GM23338 (cell line): ENCODE measurements around the gene AKAP10. TPM values are rescaled to one million over a fixed set of nuclear protein-coding genes. Genes with fewer than 3 reads are reported as not detected.
"Not testable (repeated sequence)": the region's sequence is repeated elsewhere in the genome, so short reads cannot be mapped to it uniquely, and the experiment has no call there.

Experiments used
- ATAC-seq: fragments of 200-7000 bp; cut with Tn5 transposase; 3 replicates; pipeline ENCODE4 v1.9.1; 2020
- DNase-seq: peaks from one replicate; pipeline ENCODE4 v3.0.0-alpha.2; 2015; ENCODE audit warnings: low spot score
- H2AFZ ChIP-seq: fragments of 200-600 bp; sonication (generic); 2 replicates; pipeline ENCODE4 v1.8.0; 2016; ENCODE audit warnings: antibody characterized with exemption, mild to moderate bottlenecking, moderate library complexity
- H3F3A ChIP-seq: fragments of 200-600 bp; sonication (generic); replicated peaks from 2 replicates; pipeline ENCODE4 v1.8.0; 2017; ENCODE audit warnings: antibody characterized with exemption, mixed run types, low read depth
- H3K27ac ChIP-seq: fragments of 200-600 bp; sonication (generic); 2 replicates; pipeline ENCODE4 v1.6.1; 2016; ENCODE audit warnings: low read depth
- H3K27me3 ChIP-seq: fragments of 200-600 bp; sonication (generic); 2 replicates; pipeline ENCODE4 v1.8.0; 2016; ENCODE audit warnings: mild to moderate bottlenecking, mixed run types, moderate library complexity; ENCODE audit not compliant: insufficient read depth
- H3K36me3 ChIP-seq: fragments of 200-600 bp; sonication (generic); 2 replicates; pipeline ENCODE4 v1.8.0; 2016; ENCODE audit warnings: mild to moderate bottlenecking; ENCODE audit not compliant: insufficient read depth
- H3K4me1 ChIP-seq: fragments of 200-600 bp; sonication (generic); 2 replicates; pipeline ENCODE4 v1.8.0; 2016; ENCODE audit warnings: mild to moderate bottlenecking, moderate library complexity; ENCODE audit not compliant: insufficient read depth
- H3K4me2 ChIP-seq: fragments of 200-600 bp; sonication (generic); 2 replicates; pipeline ENCODE4 v1.7.1; 2017; ENCODE audit warnings: mixed run types
- H3K4me3 ChIP-seq: fragments of 200-600 bp; sonication (generic); 2 replicates; pipeline ENCODE4 v1.6.1; 2016; ENCODE audit warnings: mixed run types
- H3K79me2 ChIP-seq: fragments of 200-600 bp; sonication (generic); replicated peaks from 2 replicates; pipeline ENCODE4 v1.8.0; 2017; ENCODE audit warnings: mild to moderate bottlenecking; ENCODE audit not compliant: insufficient read depth
- H3K9me2 ChIP-seq: fragments of 200-600 bp; sonication (generic); 2 replicates; pipeline ENCODE4 v1.8.0; 2017; ENCODE audit not compliant: insufficient read depth
- H4K20me1 ChIP-seq: fragments of 200-600 bp; sonication (generic); replicated peaks from 2 replicates; pipeline ENCODE4 v1.8.0; 2017; ENCODE audit warnings: mild to moderate bottlenecking; ENCODE audit not compliant: insufficient read depth
- H3K27ac Mint-ChIP-seq: 2 replicates; pipeline ENCODE4 v1.8.0; 2020; ENCODE audit warnings: inconsistent platforms, mild to moderate bottlenecking, moderate library complexity, mixed read lengths
- H3K27me3 Mint-ChIP-seq: 3 replicates; pipeline ENCODE4 v1.8.0; 2022; ENCODE audit warnings: low read depth, mild to moderate bottlenecking, moderate library complexity, mixed read lengths, inconsistent platforms; ENCODE audit not compliant: insufficient read depth, poor library complexity
- H3K36me3 Mint-ChIP-seq: 3 replicates; pipeline ENCODE4 v1.8.0; 2021; ENCODE audit warnings: low read depth, mild to moderate bottlenecking, inconsistent platforms, moderate library complexity, mixed read lengths
- H3K4me1 Mint-ChIP-seq: 3 replicates; pipeline ENCODE4 v1.8.0; 2020; ENCODE audit warnings: mild to moderate bottlenecking, inconsistent platforms, mixed read lengths
- H3K4me3 Mint-ChIP-seq: 3 replicates; pipeline ENCODE4 v1.8.0; 2021; ENCODE audit warnings: moderate library complexity, mild to moderate bottlenecking, inconsistent platforms, mixed read lengths
- H3K9me3 Mint-ChIP-seq: 3 replicates; pipeline ENCODE4 v1.8.0; 2020; ENCODE audit warnings: moderate library complexity, mild to moderate bottlenecking, inconsistent platforms, mixed read lengths
- CREB1 ChIP-seq: fragments of 250-450 bp; sonication (Bioruptor Pico); IDR thresholded peaks from 2 replicates; pipeline ENCODE4 v1.5.0; 2020; ENCODE audit warnings: low read depth, mild to moderate bottlenecking, moderate library complexity
- POLR2AphosphoS5 ChIP-seq: IDR thresholded peaks from 2 replicates; pipeline ENCODE4 v1.6.1; 2016; ENCODE audit warnings: antibody characterized with exemption, low read depth
- ZNF331 ChIP-seq: fragments of 250-450 bp; sonication (Bioruptor Pico); IDR thresholded peaks from 2 replicates; pipeline ENCODE4 v1.5.0; 2020; ENCODE audit warnings: low read depth, mild to moderate bottlenecking, moderate library complexity
- polyA plus RNA-seq: library from polyadenylated mRNA; unstranded; fragments of >200 nt; fragmentation: Nextera tagmentation; extraction: Ambion mirVana; gene quantifications from 2 replicates; pipeline ENCODE4 v1.2.1, GENCODE V29; 2016
- total RNA-seq: library from RNA; depleted of rRNA; stranded (reverse); fragments of >200 nt; shearing (Covaris generic); gene quantifications from 2 replicates; pipeline ENCODE4 v1.2.3, GENCODE V29; 2014
- TF ChIP-seq, protein P1 (sequence below), 2 experiments: fragments of 200-600 bp in 1 of 2; sonication (generic) in 1 of 2; conservative IDR thresholded peaks; 2 replicates each; pipeline versions ENCODE4 v1.5.1 to v1.6.1; 2016 to 2017; ENCODE audit warnings: antibody characterized with exemption in 2 of 2, low read depth in 2 of 2, mild to moderate bottlenecking in 2 of 2, moderate library complexity in 1 of 2

The AKAP10 gene
- total and polyA plus RNA-seq, 2 experiments from 2014 or later, result 16.7 to 25.9 TPM

GRCh38 chr17:19867329-19868078 is 110.1 kb downstream of the AKAP10 start, which contains the start of gene ULK2 (continued):
- TF ChIP-seq, protein P1, sequence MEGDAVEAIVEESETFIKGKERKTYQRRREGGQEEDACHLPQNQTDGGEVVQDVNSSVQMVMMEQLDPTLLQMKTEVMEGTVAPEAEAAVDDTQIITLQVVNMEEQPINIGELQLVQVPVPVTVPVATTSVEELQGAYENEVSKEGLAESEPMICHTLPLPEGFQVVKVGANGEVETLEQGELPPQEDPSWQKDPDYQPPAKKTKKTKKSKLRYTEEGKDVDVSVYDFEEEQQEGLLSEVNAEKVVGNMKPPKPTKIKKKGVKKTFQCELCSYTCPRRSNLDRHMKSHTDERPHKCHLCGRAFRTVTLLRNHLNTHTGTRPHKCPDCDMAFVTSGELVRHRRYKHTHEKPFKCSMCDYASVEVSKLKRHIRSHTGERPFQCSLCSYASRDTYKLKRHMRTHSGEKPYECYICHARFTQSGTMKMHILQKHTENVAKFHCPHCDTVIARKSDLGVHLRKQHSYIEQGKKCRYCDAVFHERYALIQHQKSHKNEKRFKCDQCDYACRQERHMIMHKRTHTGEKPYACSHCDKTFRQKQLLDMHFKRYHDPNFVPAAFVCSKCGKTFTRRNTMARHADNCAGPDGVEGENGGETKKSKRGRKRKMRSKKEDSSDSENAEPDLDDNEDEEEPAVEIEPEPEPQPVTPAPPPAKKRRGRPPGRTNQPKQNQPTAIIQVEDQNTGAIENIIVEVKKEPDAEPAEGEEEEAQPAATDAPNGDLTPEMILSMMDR (conservative IDR thresholded peaks at IDR 0.05; ENCODE audit: low read depth in 2 of 2), result 0 out of 4 replicates have a peak, but pooled peaks of 1 of the 2 experiments have one; percentile 1

- DNase-seq (peak; percentile 85), ATAC-seq (peak; percentile 83)
- H3K4me3 Mint-ChIP-seq, result peak overlapping the region; percentile 85
- peak overlapping the region; percentile 99 for H2AFZ ChIP-seq
- no peaks in the 10 kb centered on the region; the same call in 1 of the 2 replicates for H4K20me1 ChIP-seq
- H3K4me1 ChIP-seq, result peaks cover 8% of the 10 kb centered on the region; the same call in 1 of the 2 replicates
- peaks cover 33% of the 10 kb centered on the region for H3K27me3 ChIP-seq
- H3K27ac Mint-ChIP-seq, result no peak overlapping the region
- TF ChIP-seq ZNF331 (CRISPR knock-in tag) (no peak), POLR2AphosphoS5 (peak; percentile 52; the same call in 1 of the 2 replicates)
- TF ChIP-seq, protein P1 (conservative IDR thresholded peaks at IDR 0.05; ENCODE audit: low read depth in 2 of 2), result peak; percentile 26 to 29; a peak in 2 of 4 replicates
- H3K4me3 ChIP-seq, result peak overlapping the region; percentile 79
- H3K27ac ChIP-seq, result no peak overlapping the region
- H3K36me3 ChIP-seq, result no peaks in the 10 kb centered on the region
- H3K4me1 Mint-ChIP-seq, result peaks cover 3% of the 10 kb centered on the region; the same call in 1 of the 3 replicates
- peak overlapping the region; percentile 92 for H3K4me2 ChIP-seq
- no peaks in the 10 kb centered on the region; the same call in 2 of the 3 replicates for H3K36me3 Mint-ChIP-seq
- no peaks in the 10 kb centered on the region for H3K79me2 ChIP-seq
- peaks cover 32% of the 10 kb centered on the region for H3K27me3 Mint-ChIP-seq
- no peaks in the 10 kb centered on the region for H3F3A ChIP-seq
- no peaks in the 10 kb centered on the region for H3K9me2 ChIP-seq
- H3K9me3 Mint-ChIP-seq, result no peaks in the 10 kb centered on the region
Observed at GRCh38 chr17:19867079-19867328, 110.6 kb downstream of the AKAP10 start.

- DNase-seq (no peak), ATAC-seq (no peak)
- Mint-ChIP-seq H3K27me3 (peaks cover 27% of the 10 kb centered on the region), H3K4me1 (peaks cover 3% of the 10 kb centered on the region; the same call in 1 of the 3 replicates), H3K4me3 (no peak overlapping the region), H3K36me3 (no peaks in the 10 kb centered on the region; the same call in 2 of the 3 replicates), H3K9me3 (no peaks in the 10 kb centered on the region), H3K27ac (no peak overlapping the region)
- TF ChIP-seq, protein P1 (conservative IDR thresholded peaks at IDR 0.05; ENCODE audit: low read depth in 2 of 2), result no peak
- TF ChIP-seq CREB1 (CRISPR knock-in tag), result no peak
- Histone ChIP-seq H3K36me3 (no peaks in the 10 kb centered on the region), H3K9me2 (no peaks in the 10 kb centered on the region), H3F3A (no peaks in the 10 kb centered on the region), H4K20me1 (no peaks in the 10 kb centered on the region; the same call in 1 of the 2 replicates), H3K27ac (no peak overlapping the region), H3K79me2 (no peaks in the 10 kb centered on the region), H3K4me2 (no peak overlapping the region), H2AFZ (no peak overlapping the region; the same call in 1 of the 2 replicates), H3K4me3 (no peak overlapping the region), H3K4me1 (peaks cover 8% of the 10 kb centered on the region; the same call in 1 of the 2 replicates), H3K27me3 (peaks cover 31% of the 10 kb centered on the region)
Observed at GRCh38 chr17:19865021-19865420, 112.6 kb downstream of the AKAP10 start.

DNA sequence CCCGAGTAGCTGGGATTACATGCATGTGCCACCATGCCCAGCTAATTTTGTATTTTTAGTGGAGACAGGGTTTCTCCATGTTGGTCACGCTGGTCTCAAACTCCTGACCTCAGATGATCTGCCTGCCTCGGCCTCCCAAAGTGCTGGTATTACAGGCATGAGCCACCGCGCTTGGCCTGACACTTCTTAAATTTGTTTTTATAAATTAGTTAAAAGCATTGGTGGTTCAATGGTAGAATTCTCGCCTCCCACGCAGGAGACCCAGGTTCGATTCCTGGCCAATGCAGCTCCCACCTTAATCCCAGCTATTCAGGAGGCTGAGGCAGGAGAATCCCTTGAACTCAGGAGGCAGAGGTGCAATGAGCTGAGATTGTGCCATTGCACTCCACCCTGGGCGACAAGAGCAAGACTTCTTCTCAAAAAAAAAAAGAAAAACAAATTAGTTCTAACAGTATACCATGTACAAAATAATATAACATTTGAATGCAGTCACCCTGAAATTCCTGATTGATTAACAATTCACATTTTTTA is 116.9 kb downstream of the AKAP10 start:
- H3K9me3 Mint-ChIP-seq, DNase-seq, H3K27ac ChIP-seq, H2AFZ ChIP-seq, H3K9me2 ChIP-seq, H3K4me3 ChIP-seq, H3K4me1 ChIP-seq, H3K36me3 ChIP-seq, H3K36me3 Mint-ChIP-seq, H3K79me2 ChIP-seq, H4K20me1 ChIP-seq, ATAC-seq, H3F3A ChIP-seq, H3K27me3 Mint-ChIP-seq, H3K27me3 ChIP-seq, H3K4me2 ChIP-seq, H3K27ac Mint-ChIP-seq, H3K4me3 Mint-ChIP-seq, H3K4me1 Mint-ChIP-seq: not testable (repeated sequence)
